LHCN-M2 (cell line): Measurements from ENCODE around the gene PPM1L. TPM values are rescaled to one million over a fixed set of nuclear protein-coding genes. Genes with fewer than 3 reads are reported as not detected.
A peak's percentile ranks its signal among the peaks of the same experiment; 100 is the strongest.

Source experiments
- DNase-seq: peaks from one replicate; pipeline ENCODE4 v3.0.0-alpha.2; 2012; ENCODE audit warnings: low read depth
- total RNA-seq: library from RNA; depleted of rRNA; stranded (reverse); fragments of >200 nt; gene quantifications from 2 replicates; pipeline ENCODE4 v1.2.3, GENCODE V29; 2014

PPM1L gene
- total RNA-seq, 1 experiment from 2014 or later: 0.52 TPM

- DNase-seq: no peak
Measured at GRCh38 chr3:160763073-160763472, 7.0 kb downstream of the PPM1L start.

- no peak for DNase-seq
Measured at GRCh38 chr3:160765211-160765610, 9.2 kb downstream of the PPM1L start.

GRCh38 chr3:160768031-160768430 is 12.0 kb downstream of the PPM1L start:
- no peak for DNase-seq

GRCh38 chr3:160768918-160769317 is 12.9 kb downstream of the PPM1L start:
- no peak for DNase-seq

GRCh38 chr3:160771811-160772459 is 15.9 kb downstream of the PPM1L start:
- no peak for DNase-seq

- DNase-seq: no peak
Measured at GRCh38 chr3:160773722-160774121, 17.7 kb downstream of the PPM1L start.

GRCh38 chr3:160774172-160774571 is 18.1 kb downstream of the PPM1L start:
- DNase-seq: no peak

GRCh38 chr3:160778480-160778879 is 22.4 kb downstream of the PPM1L start:
- DNase-seq: no peak

- DNase-seq: no peak
Measured at GRCh38 chr3:160779040-160779439, 23.0 kb downstream of the PPM1L start.

- DNase-seq: no peak
Measured at GRCh38 chr3:160780245-160780644, 24.2 kb downstream of the PPM1L start.

GRCh38 chr3:160781402-160781801 is 25.4 kb downstream of the PPM1L start:
- no peak for DNase-seq

- no peak for DNase-seq
Measured at GRCh38 chr3:160781863-160782262, 25.8 kb downstream of the PPM1L start.

- no peak for DNase-seq
Measured at GRCh38 chr3:160784853-160785252, 28.8 kb downstream of the PPM1L start.

GRCh38 chr3:160790726-160791125 is 34.7 kb downstream of the PPM1L start:
- no peak for DNase-seq

- DNase-seq: no peak
Measured at GRCh38 chr3:160792540-160792939, 36.5 kb downstream of the PPM1L start.

- no peak for DNase-seq
Measured at GRCh38 chr3:160793722-160794252, 37.8 kb downstream of the PPM1L start.

- no peak for DNase-seq
Measured at GRCh38 chr3:160796089-160796812, 40.2 kb downstream of the PPM1L start.

GRCh38 chr3:160796813-160797164 is 40.8 kb downstream of the PPM1L start:
- no peak for DNase-seq

- no peak for DNase-seq
Measured at GRCh38 chr3:160797356-160797755, 41.3 kb downstream of the PPM1L start.

GRCh38 chr3:160801386-160802118 is 45.5 kb downstream of the PPM1L start:
- peak; percentile 31 for DNase-seq

- peak; percentile 1 for DNase-seq
Measured at GRCh38 chr3:160804762-160805161, 48.7 kb downstream of the PPM1L start.

GRCh38 chr3:160806094-160806493 is 50.1 kb downstream of the PPM1L start:
- no peak for DNase-seq
